ENCODE data around the gene RXRB. TPM values are rescaled to one million over a fixed set of nuclear protein-coding genes. Genes with fewer than 3 reads are reported as not detected.

RXRB gene
- total RNA-seq, 4 donors from 2014 or later, result 17.8 to 27.3 (median 24.9) TPM

GRCh38 chr6:33192105-33192646 lies 8.3 kb downstream of the RXRB start, which contains the start of gene COL11A2:
Gene COL11A2 (minus strand): TSS chr6:33192467. CDS start chr6:33192240, 227 bp downstream.
- TF ChIP-seq POLR2A (IDR thresholded peaks at IDR 0.05), result no peak
- TF ChIP-seq, protein P1, sequence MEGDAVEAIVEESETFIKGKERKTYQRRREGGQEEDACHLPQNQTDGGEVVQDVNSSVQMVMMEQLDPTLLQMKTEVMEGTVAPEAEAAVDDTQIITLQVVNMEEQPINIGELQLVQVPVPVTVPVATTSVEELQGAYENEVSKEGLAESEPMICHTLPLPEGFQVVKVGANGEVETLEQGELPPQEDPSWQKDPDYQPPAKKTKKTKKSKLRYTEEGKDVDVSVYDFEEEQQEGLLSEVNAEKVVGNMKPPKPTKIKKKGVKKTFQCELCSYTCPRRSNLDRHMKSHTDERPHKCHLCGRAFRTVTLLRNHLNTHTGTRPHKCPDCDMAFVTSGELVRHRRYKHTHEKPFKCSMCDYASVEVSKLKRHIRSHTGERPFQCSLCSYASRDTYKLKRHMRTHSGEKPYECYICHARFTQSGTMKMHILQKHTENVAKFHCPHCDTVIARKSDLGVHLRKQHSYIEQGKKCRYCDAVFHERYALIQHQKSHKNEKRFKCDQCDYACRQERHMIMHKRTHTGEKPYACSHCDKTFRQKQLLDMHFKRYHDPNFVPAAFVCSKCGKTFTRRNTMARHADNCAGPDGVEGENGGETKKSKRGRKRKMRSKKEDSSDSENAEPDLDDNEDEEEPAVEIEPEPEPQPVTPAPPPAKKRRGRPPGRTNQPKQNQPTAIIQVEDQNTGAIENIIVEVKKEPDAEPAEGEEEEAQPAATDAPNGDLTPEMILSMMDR (IDR thresholded peaks at IDR 0.05), result no peak
- WGBS, 2 donors, result 11 to 14% methylated on average over 7 to 18 of the region's 35 CpGs
- H3K4me3 ChIP-seq (ENCODE audit: low read depth, poor library complexity, severe bottlenecking), result no peak within 1 kb of the TSS
- intact Hi-C loops (cut with DNase I; ENCODE audit: low total_unique reads), result no loop called here
- DNase-seq (ENCODE audit: low spot score in 2 of 2), result no peak

DNA sequence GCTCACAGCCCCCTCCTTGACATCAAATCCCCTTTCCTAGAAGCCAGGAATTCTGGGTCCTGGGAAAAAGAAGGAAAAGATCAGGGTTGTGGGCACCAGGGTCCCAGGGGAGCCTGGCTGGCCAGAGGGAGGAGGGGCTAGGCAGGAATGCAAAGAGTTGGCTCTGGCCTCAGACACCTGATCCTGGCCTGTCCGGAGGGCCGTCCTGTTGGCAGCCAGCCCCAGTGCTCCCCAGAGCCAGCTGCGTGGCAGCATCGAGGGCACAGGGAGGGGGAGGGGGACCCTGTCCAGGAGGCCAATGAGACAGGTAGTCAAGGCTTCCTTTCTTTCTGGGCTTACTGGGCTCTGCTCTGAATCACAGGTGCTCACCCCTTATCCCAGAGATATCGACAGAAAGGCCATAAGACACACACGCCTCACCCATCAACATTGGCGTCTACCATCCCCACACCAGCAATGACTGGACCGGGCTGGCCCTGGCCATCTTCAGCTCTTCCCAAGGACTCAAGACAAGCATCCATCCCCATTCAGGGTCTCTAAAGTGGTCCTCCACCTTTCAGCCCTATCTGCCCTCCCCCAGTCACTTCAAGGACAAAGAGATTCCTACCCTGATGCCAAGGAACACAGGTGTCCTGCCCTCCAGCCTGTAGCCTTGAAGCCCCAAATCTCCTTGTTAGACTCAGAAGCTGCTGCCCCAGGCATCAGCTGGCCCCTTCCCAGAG lies 8.9 kb downstream of the RXRB start:
- H3K4me3 ChIP-seq (ENCODE audit: low read depth, poor library complexity, severe bottlenecking), result no peak overlapping the region
- DNase-seq (ENCODE audit: low spot score in 2 of 2), result no peak
- WGBS, 2 donors, result 68 to 69% methylated on average over 7 to 8 of the region's 8 CpGs
- TF ChIP-seq POLR2A (IDR thresholded peaks at IDR 0.05), result no peak
- TF ChIP-seq, protein P1 (IDR thresholded peaks at IDR 0.05), result no peak
- intact Hi-C loops (cut with DNase I; ENCODE audit: low total_unique reads), result no loop called here

GRCh38 chr6:33190504-33191107 lies 9.9 kb downstream of the RXRB start:
- no peak for TF ChIP-seq POLR2A (IDR thresholded peaks at IDR 0.05)
- TF ChIP-seq, protein P1 (IDR thresholded peaks at IDR 0.05), result no peak
- intact Hi-C loops (cut with DNase I; ENCODE audit: low total_unique reads), result no loop called here
- no peak for DNase-seq (ENCODE audit: low spot score in 2 of 2)
- 85 to 88% methylated on average over 11 of the region's 11 CpGs for WGBS, 2 donors
- H3K4me3 ChIP-seq (ENCODE audit: low read depth, poor library complexity, severe bottlenecking), result no peak overlapping the region

- DNase-seq (ENCODE audit: low spot score in 2 of 2), result no peak
- WGBS, 2 donors, result 62 to 69% methylated on average over 7 of the region's 7 CpGs
- intact Hi-C loops (cut with DNase I; ENCODE audit: low total_unique reads), result no loop called here
- no peak overlapping the region for H3K4me3 ChIP-seq (ENCODE audit: low read depth, poor library complexity, severe bottlenecking)
- TF ChIP-seq, protein P1 (IDR thresholded peaks at IDR 0.05), result no peak
- no peak for TF ChIP-seq POLR2A (IDR thresholded peaks at IDR 0.05)
Observed at GRCh38 chr6:33189625-33190448, 10.6 kb downstream of the RXRB start.

DNA sequence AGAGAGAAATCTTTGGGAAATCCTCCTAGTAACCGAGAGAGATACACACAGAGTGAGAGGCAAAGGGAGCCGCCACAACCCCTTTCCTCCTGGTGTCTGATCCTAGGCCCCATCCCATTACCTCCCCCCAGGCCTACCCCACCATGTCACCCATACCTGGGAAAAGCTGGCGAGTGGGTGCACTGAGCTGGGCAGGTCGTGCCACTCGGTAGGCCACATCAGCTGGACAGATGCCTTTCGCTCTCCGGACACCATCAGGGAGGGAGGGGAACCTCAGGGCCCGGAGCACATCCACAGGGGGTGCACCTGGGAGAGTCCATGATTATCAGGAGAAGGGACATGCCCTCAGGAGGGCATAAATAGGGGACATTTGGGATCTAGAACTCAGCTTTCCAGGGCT lies 11.3 kb downstream of the RXRB start:
- intact Hi-C loops (cut with DNase I; ENCODE audit: low total_unique reads), result no loop called here
- no peak for DNase-seq (ENCODE audit: low spot score in 2 of 2)
- WGBS, 2 donors, result 80 to 88% methylated on average over 5 to 8 of the region's 8 CpGs
- no peak for TF ChIP-seq POLR2A (IDR thresholded peaks at IDR 0.05)
- TF ChIP-seq, protein P1 (IDR thresholded peaks at IDR 0.05), result no peak
- no peak overlapping the region for H3K4me3 ChIP-seq (ENCODE audit: low read depth, poor library complexity, severe bottlenecking)

All from lower leg skin (tissue), 4 donors.